HG02588 (cell line): ENCODE results near the gene ZNF454.

Experiments
- ATAC-seq: cut with Tn5 transposase; IDR thresholded peaks from one replicate; pipeline ENCODE4 v1.9.1; 2021; ENCODE audit warnings: mild to moderate bottlenecking, moderate library complexity; ENCODE audit not compliant: unreplicated experiment

The ZNF454 gene

GRCh38 chr5:178940569-178941360, at the start of gene ZNF454:
ZNF454 (plus strand) TSS chr5:178941198; CDS start chr5:178942792, 1,594 bp downstream.
- ATAC-seq: no peak

- no peak for ATAC-seq
These were observed 45.1 kb upstream of the ZNF454 start, which contains the start of gene ZFP2 for GRCh38 chr5:178895615-178896571. ZFP2 (plus strand) TSS chr5:178895913; CDS start chr5:178931314, 35,401 bp downstream.

GRCh38 chr5:178899289-178899688, 41.7 kb upstream of the ZNF454 start:
- ATAC-seq: no peak

- no peak for ATAC-seq
These were observed 38.1 kb upstream of the ZNF454 start for GRCh38 chr5:178902849-178903248.

- no peak for ATAC-seq
These were observed 8.9 kb upstream of the ZNF454 start for GRCh38 chr5:178931846-178932760.

- no peak for ATAC-seq
These were observed 363 bp downstream of the ZNF454 start for GRCh38 chr5:178941361-178941760.

- no peak for ATAC-seq
These were observed 24.6 kb downstream of the ZNF454 start for GRCh38 chr5:178965465-178966055.

- no peak for ATAC-seq
These were observed 40.4 kb downstream of the ZNF454 start for GRCh38 chr5:178981381-178981780.

- no peak for ATAC-seq
These were observed 41.9 kb downstream of the ZNF454 start for GRCh38 chr5:178982941-178983340.

GRCh38 chr5:178983728-178984127, 42.7 kb downstream of the ZNF454 start:
- no peak for ATAC-seq

- ATAC-seq: no peak
These were observed 43.4 kb downstream of the ZNF454 start for GRCh38 chr5:178984145-178985072.

- no peak for ATAC-seq
These were observed 45.4 kb downstream of the ZNF454 start for GRCh38 chr5:178986326-178986960.

- no peak for ATAC-seq
These were observed 47.6 kb downstream of the ZNF454 start for GRCh38 chr5:178988436-178989220.

- no peak for ATAC-seq
These were observed 48.3 kb downstream of the ZNF454 start for GRCh38 chr5:178989311-178989710.

- ATAC-seq: no peak
These were observed 49.5 kb downstream of the ZNF454 start for GRCh38 chr5:178990491-178990890.

GRCh38 chr5:178991190-178992145, 50.5 kb downstream of the ZNF454 start:
- no peak for ATAC-seq
